GM19240 (cell line): ENCODE measurements around the gene FXYD7.
"Not testable (repeated sequence)": the region's sequence is repeated elsewhere in the genome, so short reads cannot be mapped to it uniquely, and the experiment has no call there.

Experiments used
- DNase-seq: peaks from one replicate; pipeline ENCODE4 v3.0.0; 2011; ENCODE audit warnings: low spot score; ENCODE audit not compliant: insufficient read length

The FXYD7 gene

DNA sequence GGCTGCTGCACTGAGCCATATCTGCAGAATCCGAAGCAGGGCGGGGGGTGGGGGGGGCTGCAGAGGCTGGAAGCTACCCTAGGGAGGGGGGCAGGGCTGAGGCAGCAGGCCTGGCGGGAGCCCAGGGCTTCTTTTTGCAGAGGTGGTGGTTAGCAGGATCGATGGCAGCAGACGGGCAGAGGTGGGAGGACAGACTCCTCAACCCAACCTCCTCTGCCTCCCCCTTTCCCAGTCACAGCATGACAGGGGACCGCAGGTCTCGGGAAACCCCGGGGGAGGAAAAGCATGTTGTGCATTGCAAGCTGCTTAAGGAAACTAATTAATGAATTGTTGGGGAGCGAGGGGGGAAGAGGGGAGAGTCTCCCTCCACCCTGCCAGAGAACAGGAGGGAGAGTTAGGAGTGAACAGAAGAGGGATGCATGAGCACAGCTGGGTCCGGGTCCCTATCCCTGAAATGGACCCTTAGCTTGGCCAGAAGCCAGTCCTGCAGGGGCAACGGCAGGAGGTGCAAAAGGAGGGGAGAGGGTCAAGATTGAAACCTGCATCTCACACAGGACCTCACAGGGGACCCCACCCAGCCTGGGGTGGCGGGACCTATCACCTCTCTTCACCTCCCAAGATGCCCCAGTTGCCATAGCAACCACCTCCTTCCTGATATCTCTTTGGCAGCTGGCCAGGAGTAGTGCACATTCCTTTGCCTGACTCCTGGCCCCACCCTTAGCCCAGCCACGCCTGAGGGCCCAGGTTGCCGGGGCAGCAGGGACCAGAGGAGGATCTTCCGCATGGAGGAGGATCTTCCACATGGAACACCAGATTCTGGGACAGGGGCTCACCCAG is 1.8 kb downstream of the FXYD7 start:
- no peak for DNase-seq

DNA sequence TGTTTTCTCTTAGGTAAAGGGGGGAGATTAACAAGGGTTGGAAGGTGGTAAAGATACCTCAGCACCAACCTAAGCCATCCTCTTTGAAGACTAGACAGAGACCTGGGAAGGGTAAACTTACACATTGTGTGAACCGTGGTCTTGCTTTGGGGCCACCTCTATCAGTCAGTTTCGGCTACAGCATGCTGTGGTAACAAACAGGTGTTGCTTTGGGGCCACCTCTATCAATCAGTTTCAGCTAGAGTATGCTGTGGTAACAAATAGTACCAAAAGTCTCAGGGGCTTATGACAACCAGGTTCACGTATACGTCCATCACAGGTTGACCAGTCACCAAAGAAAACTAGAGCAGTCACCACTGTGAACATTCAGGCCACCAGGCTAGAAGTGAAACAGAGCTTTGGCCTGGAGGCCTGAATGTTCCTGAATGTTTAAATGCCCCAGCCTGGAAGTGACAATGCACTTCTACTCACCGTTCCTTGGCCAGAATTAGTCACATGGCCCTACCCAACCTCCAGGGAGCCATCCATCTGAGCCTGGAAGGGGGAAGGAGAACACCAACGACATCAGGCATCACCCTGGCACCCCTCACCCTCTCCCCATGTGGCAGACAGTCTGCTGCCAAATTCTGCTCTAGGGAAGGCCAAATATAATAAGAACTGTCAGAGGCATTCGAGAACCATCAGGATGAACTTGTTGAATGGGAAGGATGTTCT is 3.8 kb downstream of the FXYD7 start:
- no peak for DNase-seq

DNA sequence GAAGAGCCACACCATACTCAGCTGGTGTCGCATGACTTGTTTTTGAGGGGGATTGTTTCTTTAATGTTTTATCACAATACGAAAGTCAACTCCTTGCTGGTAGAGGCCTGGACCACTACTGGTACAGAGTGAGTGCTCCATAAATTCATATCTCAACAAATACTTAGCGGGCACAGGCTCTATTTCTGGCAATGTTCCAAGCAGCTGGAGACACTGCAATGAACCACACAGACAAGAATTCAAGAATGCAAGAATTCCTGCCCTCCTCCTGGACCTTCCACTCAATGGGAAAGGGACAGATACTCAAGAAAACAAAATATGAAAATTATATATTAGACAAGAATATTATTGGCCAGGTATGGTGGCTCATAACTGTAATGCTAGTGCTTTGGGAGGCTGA is 6.4 kb downstream of the FXYD7 start:
- DNase-seq, result no peak

- no peak for DNase-seq
Measured at GRCh38 chr19:35150445-35150844, 7.4 kb downstream of the FXYD7 start.

- no peak for DNase-seq
Measured at GRCh38 chr19:35151273-35152065, 8.4 kb downstream of the FXYD7 start.

- not testable (repeated sequence) for DNase-seq
Measured at GRCh38 chr19:35153129-35153522, 10.1 kb downstream of the FXYD7 start.

- peak; percentile 57 for DNase-seq
Measured at GRCh38 chr19:35153701-35154524, 10.9 kb downstream of the FXYD7 start.

DNA sequence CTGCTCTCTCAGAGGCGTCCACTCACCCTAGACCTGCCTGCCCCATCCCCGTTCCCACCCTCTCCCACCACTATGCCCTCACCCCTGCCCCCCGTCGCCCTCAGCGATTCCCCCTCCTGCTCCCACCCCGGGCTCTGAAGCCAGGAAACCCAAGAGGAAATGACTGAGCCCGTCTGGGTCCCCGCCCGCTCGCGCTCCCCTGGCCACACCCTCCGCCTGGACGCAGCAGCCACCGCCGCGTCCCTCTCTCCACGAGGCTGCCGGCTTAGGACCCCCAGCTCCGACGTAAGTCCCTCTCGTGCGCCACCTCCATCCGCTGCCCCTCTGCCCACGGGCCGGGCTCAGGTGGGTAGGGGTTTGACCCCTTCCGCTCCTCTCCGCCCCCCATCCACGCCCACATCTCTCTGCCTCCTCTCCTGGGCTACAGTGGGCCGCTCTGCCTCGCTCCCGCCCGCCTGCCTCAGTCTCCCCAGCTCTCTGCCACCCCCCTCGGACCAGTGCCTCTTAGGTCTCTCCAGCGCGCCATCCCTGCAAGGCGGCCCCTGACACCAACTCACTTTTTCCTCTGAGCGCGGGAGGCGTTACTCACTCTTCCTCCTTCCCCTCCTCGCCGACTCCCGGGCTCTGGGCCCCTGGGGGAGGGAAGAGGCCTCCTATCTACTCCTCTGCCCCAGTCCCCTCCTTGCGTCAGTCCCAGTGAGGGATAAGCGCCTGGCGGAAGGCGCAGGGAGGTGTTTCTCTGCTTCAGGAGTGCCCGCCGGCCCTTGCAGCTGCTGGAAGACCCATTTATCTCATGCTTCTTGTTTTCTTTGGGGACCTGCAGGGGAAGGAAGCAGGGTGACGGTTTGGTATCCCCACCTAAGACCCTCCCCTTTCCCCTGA is 11.7 kb downstream of the FXYD7 start, which contains the start of gene FXYD5:
Gene FXYD5, plus strand, starts transcription at position 211 of the 882 bp plus-strand sequence. CDS start 816 bp downstream, outside the sequence.
- DNase-seq, result no peak

DNA sequence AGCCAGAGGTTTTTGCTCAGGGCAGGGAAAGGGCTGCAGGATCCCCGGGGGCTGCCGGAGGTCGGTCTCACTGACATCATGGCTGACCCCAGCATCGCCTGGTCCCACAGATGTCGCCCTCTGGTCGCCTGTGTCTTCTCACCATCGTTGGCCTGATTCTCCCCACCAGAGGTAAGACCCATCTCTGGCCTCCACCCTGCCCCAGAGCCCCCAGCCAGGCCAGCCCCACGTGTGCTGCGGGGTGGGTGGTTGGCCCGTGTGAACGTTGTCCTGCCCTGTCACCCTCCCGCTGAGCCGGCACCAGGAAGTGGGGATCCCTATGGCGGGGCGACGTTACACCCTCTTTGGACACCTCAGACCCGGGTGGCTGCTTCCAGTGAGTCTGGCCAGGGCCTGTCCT is 12.4 kb downstream of the FXYD7 start:
- no peak for DNase-seq

DNA sequence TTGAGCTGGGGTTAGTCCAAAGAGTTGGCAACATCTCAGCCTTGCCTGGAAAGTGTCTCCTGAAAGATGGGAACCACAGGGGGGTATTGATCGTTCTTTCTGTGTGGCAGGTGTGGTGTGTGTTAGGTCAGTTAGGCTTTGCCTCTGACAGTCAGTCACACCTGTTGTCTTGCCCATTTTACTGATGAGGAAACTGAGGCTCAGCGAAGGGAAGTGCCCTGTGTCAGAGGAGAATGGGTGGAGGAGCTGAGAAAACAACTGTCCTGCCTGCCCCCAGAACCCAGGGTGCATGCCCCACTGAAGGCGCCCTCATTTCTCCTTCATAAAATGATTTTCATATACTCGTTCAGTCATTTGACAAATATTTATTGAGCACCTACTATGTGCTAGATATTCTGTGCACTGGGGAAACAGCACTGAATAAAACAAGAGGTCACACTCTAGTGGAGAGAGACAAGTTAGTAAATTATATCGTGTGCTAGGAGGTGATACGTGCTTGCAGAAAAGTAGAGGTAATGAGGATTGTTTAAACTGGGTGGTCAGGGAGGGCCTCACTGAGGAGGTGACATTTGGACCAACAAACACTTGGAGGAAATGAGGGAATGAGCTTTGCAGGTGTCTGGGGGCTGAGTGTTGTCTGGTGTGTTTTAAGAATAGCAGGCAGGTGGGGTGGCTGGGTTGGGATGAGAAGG is 13.1 kb downstream of the FXYD7 start:
- no peak for DNase-seq

DNA sequence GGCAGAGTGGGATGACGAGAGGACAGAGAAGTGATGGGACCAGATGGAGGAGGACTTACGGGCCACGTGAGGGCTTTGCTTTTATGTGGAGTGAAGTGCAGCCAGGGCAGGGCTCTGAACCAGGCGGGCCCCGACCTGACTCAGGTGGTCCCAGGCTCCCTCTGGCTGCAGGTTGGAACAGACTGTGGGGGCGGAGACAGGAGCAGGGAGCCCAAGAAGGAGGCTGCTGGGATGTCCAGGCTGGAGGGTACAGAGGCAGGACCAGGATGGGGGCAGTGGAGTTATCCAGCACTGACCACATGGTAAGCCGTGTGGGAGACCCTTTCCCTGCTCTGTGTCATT is 13.6 kb downstream of the FXYD7 start:
- no peak for DNase-seq

DNA sequence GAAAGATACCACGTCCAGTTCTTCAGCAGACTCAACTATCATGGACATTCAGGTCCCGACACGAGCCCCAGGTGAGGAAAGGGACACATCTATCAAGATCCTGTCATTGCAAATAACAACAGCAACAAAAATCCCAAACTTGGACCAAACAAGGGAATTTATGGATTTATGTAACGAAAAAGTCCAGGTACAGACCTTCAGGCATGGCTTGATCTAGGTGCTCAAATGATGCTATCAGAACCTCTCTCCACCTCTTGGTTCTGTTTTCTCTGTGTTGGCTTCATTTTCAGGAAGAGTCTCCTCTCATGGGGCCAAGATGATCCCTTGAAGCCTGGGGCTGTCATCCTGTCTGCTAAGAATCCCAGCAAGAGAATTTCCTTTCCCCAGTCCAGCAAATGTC is 14.4 kb downstream of the FXYD7 start:
- DNase-seq, result no peak

DNA sequence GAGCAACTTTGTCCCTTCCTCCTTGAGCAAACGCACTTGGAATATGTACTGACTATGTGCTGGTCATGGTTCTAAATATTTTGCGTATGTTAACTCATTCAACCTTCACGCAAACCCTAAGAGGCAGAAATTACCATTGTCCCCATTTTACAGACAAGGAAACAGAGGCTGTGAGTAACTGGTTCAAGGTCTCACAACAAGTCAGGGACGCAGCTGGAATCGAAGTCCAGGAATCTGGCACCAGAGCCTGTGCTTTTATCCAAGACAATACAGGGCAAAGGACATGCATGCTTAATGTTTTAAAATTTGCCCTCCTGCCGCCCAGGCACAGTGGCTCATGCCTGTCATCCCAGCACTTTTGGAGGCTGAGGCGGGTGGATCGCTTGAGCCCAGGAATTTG is 16.6 kb downstream of the FXYD7 start:
- DNase-seq, result no peak

DNA sequence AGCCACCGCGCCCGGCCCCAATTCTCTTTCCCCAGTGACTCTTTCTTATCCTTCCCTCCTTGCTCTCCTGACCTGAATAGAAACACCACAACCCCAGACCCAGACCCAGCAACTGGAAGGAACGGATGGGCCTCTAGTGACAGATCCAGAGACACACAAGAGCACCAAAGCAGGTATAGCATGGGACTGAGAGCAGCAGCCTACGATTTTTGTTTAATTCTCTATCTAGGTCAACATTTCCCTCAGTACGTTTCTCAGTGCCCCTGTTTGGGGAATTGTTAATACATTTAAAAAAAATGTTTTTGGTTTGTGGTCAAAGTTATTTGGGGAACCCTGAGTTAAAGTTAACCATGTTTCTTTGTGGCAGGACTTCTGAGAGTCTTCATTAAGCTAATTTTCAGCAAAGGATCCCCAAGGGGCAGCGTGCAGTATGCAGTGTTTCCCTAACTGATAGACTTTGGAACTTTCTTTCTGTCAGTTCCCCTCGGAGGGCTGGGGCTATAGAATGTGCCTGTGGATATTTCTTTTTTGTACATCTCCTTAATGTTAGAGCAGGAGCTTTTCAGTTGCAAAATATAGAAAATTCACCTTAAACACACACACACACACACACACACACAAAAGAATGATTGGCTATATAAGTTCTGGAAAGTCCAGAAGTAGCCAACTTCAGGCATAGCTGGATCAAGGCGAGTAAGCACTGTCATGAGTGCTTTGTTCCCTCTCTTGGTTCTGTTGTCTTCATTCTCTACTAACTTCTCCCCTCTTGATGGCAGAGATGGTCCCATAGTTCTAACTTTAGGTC is 17.8 kb downstream of the FXYD7 start:
- DNase-seq, result no peak

GRCh38 chr19:35161434-35161743 is 18.3 kb downstream of the FXYD7 start:
- no peak for DNase-seq

DNA sequence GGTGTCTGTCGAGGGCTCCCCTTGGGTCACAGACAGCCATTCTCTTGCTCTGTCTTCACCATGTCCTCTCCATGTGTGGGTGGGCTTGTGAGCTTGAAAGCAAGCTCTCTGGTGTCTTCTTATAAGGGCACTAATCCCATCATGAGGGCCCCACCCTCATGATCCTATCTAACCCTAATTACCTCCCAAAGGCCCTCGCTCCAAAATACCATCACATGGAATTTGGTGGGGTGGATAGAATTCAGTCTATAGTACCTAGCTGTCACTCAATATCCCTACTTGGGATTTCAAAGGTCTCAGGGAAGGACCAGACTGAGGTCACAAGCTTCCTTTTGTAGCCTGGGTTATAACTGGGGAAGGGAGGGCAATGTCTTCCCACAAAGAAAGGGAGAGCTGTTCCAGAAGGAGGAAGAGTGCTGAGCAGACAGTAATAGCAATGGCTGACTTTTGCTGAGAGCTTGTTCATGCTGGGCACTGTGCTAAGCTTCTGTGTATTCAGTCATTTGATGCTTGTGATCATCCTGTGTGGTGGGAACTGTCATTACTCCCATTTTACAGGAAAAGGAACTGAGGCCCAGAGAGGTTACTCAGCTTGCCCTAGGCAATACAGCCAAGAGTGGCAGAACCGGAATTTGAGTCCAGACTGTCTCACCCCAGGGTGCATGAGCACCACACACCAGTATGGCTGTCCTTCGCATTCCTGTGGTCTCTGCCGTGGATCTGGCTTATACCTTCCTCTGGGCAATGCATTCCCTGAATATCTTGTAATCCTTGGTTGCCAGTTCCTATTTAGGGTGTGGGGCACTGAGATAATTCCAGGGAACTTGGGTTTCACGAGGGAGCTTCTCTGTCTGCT is 19.6 kb downstream of the FXYD7 start:
- no peak for DNase-seq

- DNase-seq, result no peak
Measured at GRCh38 chr19:35164418-35164817, 21.4 kb downstream of the FXYD7 start.
